Measurements from ENCODE around the gene ITPRID1.

The ITPRID1 gene

GRCh38 chr7:31705377-31705776 lies 191.5 kb downstream of the ITPRID1 start:
- no peak for DNase-seq

- DNase-seq: no peak
Observed at GRCh38 chr7:31707089-31707488, 193.2 kb downstream of the ITPRID1 start.
